H9 (cell line): ENCODE data around the gene ENDOU. TPM values are rescaled to one million over a fixed set of nuclear protein-coding genes. Genes with fewer than 3 reads are reported as not detected.

Experiments used
- DNase-seq: peaks from one replicate; pipeline ENCODE4 v3.0.0-alpha.2; 2017
- H2AFZ ChIP-seq: one replicate; pipeline ENCODE4 v1.6.1; 2013; ENCODE audit warnings: mild to moderate bottlenecking, low read length, control low read depth, moderate library complexity
- H2AK5ac ChIP-seq: 2 replicates; pipeline ENCODE4 v1.6.1; 2013; ENCODE audit warnings: low read length, control low read depth, mixed read lengths; ENCODE audit not compliant: insufficient read length
- H2BK120ac ChIP-seq: one replicate; pipeline ENCODE4 v1.6.1; 2013; ENCODE audit warnings: low read depth, mild to moderate bottlenecking, low read length, control low read depth, inconsistent platforms; ENCODE audit not compliant: poor library complexity, severe bottlenecking
- H2BK12ac ChIP-seq: 2 replicates; pipeline ENCODE4 v1.6.1; 2013; ENCODE audit warnings: low read length, control low read depth, mixed read lengths, low read depth; ENCODE audit not compliant: insufficient read length
- H2BK15ac ChIP-seq: 2 replicates; pipeline ENCODE4 v1.6.1; 2013; ENCODE audit warnings: low read depth, low read length, control low read depth
- H2BK20ac ChIP-seq: one replicate; pipeline ENCODE4 v1.6.1; 2013; ENCODE audit warnings: low read depth, mild to moderate bottlenecking, low read length, control low read depth, inconsistent platforms; ENCODE audit not compliant: poor library complexity, severe bottlenecking
- H2BK5ac ChIP-seq: 2 replicates; pipeline ENCODE4 v1.6.1; 2013; ENCODE audit warnings: low read length, control low read depth, mixed read lengths; ENCODE audit not compliant: insufficient read length
- H3K14ac ChIP-seq: 2 replicates; pipeline ENCODE4 v1.6.1; 2013; ENCODE audit warnings: low read length, control low read depth; ENCODE audit not compliant: insufficient read depth
- H3K18ac ChIP-seq: 2 replicates; pipeline ENCODE4 v1.6.1; 2013; ENCODE audit warnings: low read depth, mild to moderate bottlenecking, mixed read lengths, low read length, control low read depth; ENCODE audit not compliant: insufficient read length
- H3K23ac ChIP-seq: 2 replicates; pipeline ENCODE4 v1.6.1; 2013; ENCODE audit warnings: low read length, control low read depth, mixed read lengths, low read depth; ENCODE audit not compliant: insufficient read length
- H3K23me2 ChIP-seq: 2 replicates; pipeline ENCODE4 v1.6.1; 2013; ENCODE audit warnings: low read depth, mild to moderate bottlenecking, mixed read lengths, low read length, control low read depth; ENCODE audit not compliant: insufficient read length, poor library complexity, severe bottlenecking
- H3K27ac ChIP-seq: 2 replicates; pipeline ENCODE4 v1.5.1; 2013; ENCODE audit warnings: low read length, control low read depth, mixed read lengths, low read depth; ENCODE audit not compliant: insufficient read length
- H3K27me3 ChIP-seq: 2 replicates; pipeline ENCODE4 v1.6.1; 2013; ENCODE audit warnings: low read length, control low read depth, inconsistent platforms; ENCODE audit not compliant: insufficient read depth
- H3K4ac ChIP-seq: 2 replicates; pipeline ENCODE4 v1.6.1; 2013; ENCODE audit warnings: low read depth, mild to moderate bottlenecking, control low read depth, inconsistent platforms, low read length, moderate library complexity
- H3K4me1 ChIP-seq: 2 replicates; pipeline ENCODE4 v1.6.1; 2013; ENCODE audit warnings: low read length, control low read depth, inconsistent platforms; ENCODE audit not compliant: insufficient read depth
- H3K4me2 ChIP-seq: 2 replicates; pipeline ENCODE4 v1.6.1; 2013; ENCODE audit warnings: low read length, control low read depth, mixed read lengths; ENCODE audit not compliant: insufficient read length, insufficient read depth
- H3K56ac ChIP-seq: 2 replicates; pipeline ENCODE4 v1.6.1; 2013; ENCODE audit warnings: low read depth, mild to moderate bottlenecking, mixed read lengths, low read length, control low read depth; ENCODE audit not compliant: insufficient read length
- H3K79me1 ChIP-seq: 2 replicates; pipeline ENCODE4 v1.6.1; 2013; ENCODE audit warnings: low read depth, mild to moderate bottlenecking, moderate library complexity, low read length, control low read depth, inconsistent platforms; ENCODE audit not compliant: insufficient read depth, poor library complexity, severe bottlenecking
- H3K79me2 ChIP-seq: 2 replicates; pipeline ENCODE4 v1.6.1; 2013; ENCODE audit warnings: low read length, control low read depth, inconsistent platforms; ENCODE audit not compliant: insufficient read depth
- H3K9ac ChIP-seq: 2 replicates; pipeline ENCODE4 v1.6.1; 2013; ENCODE audit warnings: low read length, control low read depth, mixed read lengths; ENCODE audit not compliant: insufficient read length; ENCODE audit errors: extremely low read depth
- H3K9me3 ChIP-seq: one replicate; pipeline ENCODE4 v1.6.1; 2013; ENCODE audit warnings: low read depth, low read length, inconsistent platforms; ENCODE audit not compliant: control insufficient read depth
- H3T11ph ChIP-seq: one replicate; pipeline ENCODE4 v1.6.1; 2013; ENCODE audit warnings: mild to moderate bottlenecking, low read length, control low read depth, inconsistent platforms
- H4K20me1 ChIP-seq: one replicate; pipeline ENCODE4 v1.6.1; 2013; ENCODE audit not compliant: control insufficient read depth, insufficient read length, insufficient read depth
- H4K5ac ChIP-seq: 2 replicates; pipeline ENCODE4 v1.6.1; 2013; ENCODE audit warnings: low read depth, mild to moderate bottlenecking, mixed read lengths, low read length, control low read depth; ENCODE audit not compliant: insufficient read length
- H4K8ac ChIP-seq: replicated peaks from 2 replicates; pipeline ENCODE4 v1.6.1; 2013; ENCODE audit warnings: low read length, control low read depth, mixed read lengths, low read depth; ENCODE audit not compliant: insufficient read length
- H4K91ac ChIP-seq: 2 replicates; pipeline ENCODE4 v1.6.1; 2013; ENCODE audit warnings: low read depth, mild to moderate bottlenecking, moderate library complexity, mixed read lengths, low read length, control low read depth; ENCODE audit not compliant: insufficient read length
- H3K27ac Mint-ChIP-seq, 3 experiments: 2 replicates in 2 of 3; 3 replicates in 1 of 3; pipeline ENCODE4 v1.8.0; 2020 to 2021; ENCODE audit warnings: mixed read lengths in 3 of 3, mild to moderate bottlenecking in 1 of 3, moderate library complexity in 1 of 3
- H3K27me3 Mint-ChIP-seq: 2 replicates; pipeline ENCODE4 v1.8.0; 2021; ENCODE audit warnings: low read depth, mild to moderate bottlenecking, moderate library complexity, mixed read lengths
- H3K36me3 Mint-ChIP-seq, 3 experiments: 2 replicates in 2 of 3; 3 replicates in 1 of 3; pipeline ENCODE4 v1.8.0; 2020 to 2021; ENCODE audit warnings: low read depth in 3 of 3, mixed read lengths in 3 of 3; ENCODE audit not compliant: insufficient read depth in 1 of 3
- H3K4me1 Mint-ChIP-seq, 2 experiments: 2 replicates each; pipeline ENCODE4 v1.8.0; 2020; ENCODE audit warnings: mixed read lengths in 2 of 2
- H3K4me3 Mint-ChIP-seq, 2 experiments: 2 replicates in 1 of 2; 3 replicates in 1 of 2; pipeline ENCODE4 v1.8.0; 2020 to 2021; ENCODE audit warnings: mild to moderate bottlenecking in 2 of 2, mixed read lengths in 2 of 2, moderate library complexity in 1 of 2
- H3K9me3 Mint-ChIP-seq, 2 experiments: 2 replicates in 1 of 2; 3 replicates in 1 of 2; pipeline ENCODE4 v1.8.0; 2020; ENCODE audit warnings: mild to moderate bottlenecking in 2 of 2, mixed read lengths in 2 of 2, moderate library complexity in 1 of 2
- WGBS: extraction: QIAGEN DNeasy Blood & Tissue Kit; methylation state at CpG from one replicate; pipeline ENCODE4 v1.1.7; 2013; ENCODE audit warnings: missing lambda C conversion rate, low lambda C conversion rate, mixed read lengths; ENCODE audit not compliant: insufficient read length; ENCODE audit errors: extremely low coverage; 5-methylcytosine and 5-hydroxymethylcytosine counted together
- total RNA-seq: library from RNA; stranded (reverse); gene quantifications from 2 replicates; pipeline ENCODE4 v1.2.1, GENCODE V29; 2021
- TF ChIP-seq, protein P1 (sequence below): fragments of 200-600 bp; sonication (generic); conservative IDR thresholded peaks from 3 replicates; pipeline ENCODE4 v1.8.0; 2021; ENCODE audit warnings: antibody characterized with exemption, mild to moderate bottlenecking

Gene ENDOU
- total RNA-seq, 1 experiment from 2014 or later, result not detected

DNA sequence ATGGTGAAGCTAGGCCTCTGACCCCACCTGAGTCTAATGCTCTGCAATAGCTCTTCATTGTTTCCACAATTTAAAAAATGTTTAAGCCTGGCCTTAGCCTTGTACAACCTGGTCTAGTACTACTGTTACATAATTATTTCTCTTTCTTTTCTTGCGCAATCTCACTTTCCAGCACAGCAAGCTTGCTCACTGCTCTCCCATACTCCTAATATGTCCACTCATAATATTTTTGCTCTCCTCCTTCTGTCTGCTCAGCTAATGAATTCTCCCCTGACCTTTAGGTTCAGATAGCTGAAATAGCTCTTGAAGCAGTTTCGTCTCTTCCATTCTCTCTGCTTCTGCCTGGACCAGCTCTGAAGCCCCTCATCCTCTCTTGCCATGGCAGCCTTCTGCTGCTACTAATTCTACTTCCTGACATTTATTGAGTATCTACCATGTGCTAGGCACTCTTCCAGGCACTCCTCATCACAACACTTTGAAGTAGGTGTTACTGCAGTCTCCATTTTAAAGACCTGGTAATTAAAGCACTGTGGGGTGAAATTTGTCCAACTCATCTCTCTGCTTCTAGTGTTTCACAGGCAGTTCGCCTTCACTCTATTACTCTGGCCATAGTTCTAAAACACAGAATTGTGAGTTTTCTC, 44.9 kb upstream of the ENDOU start:
- H3K79me1 ChIP-seq, result no peaks in the 10 kb centered on the region
- no peak overlapping the region for H3K4me3 Mint-ChIP-seq
- no peak overlapping the region for H4K5ac ChIP-seq
- no peak overlapping the region for H2BK120ac ChIP-seq
- peaks cover 6% of the 10 kb centered on the region for H3K23me2 ChIP-seq
- TF ChIP-seq, protein P1, sequence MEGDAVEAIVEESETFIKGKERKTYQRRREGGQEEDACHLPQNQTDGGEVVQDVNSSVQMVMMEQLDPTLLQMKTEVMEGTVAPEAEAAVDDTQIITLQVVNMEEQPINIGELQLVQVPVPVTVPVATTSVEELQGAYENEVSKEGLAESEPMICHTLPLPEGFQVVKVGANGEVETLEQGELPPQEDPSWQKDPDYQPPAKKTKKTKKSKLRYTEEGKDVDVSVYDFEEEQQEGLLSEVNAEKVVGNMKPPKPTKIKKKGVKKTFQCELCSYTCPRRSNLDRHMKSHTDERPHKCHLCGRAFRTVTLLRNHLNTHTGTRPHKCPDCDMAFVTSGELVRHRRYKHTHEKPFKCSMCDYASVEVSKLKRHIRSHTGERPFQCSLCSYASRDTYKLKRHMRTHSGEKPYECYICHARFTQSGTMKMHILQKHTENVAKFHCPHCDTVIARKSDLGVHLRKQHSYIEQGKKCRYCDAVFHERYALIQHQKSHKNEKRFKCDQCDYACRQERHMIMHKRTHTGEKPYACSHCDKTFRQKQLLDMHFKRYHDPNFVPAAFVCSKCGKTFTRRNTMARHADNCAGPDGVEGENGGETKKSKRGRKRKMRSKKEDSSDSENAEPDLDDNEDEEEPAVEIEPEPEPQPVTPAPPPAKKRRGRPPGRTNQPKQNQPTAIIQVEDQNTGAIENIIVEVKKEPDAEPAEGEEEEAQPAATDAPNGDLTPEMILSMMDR, result no peak
- H4K91ac ChIP-seq, result no peak overlapping the region
- no peak overlapping the region for H3K4ac ChIP-seq
- H2BK12ac ChIP-seq, result no peak overlapping the region
- no peaks in the 10 kb centered on the region for H3K27me3 ChIP-seq
- no peaks in the 10 kb centered on the region for H3K79me2 ChIP-seq
- H3K4me2 ChIP-seq, result no peak overlapping the region
- no peak overlapping the region for H3K9ac ChIP-seq
- DNase-seq, result no peak
- no peak overlapping the region for H3T11ph ChIP-seq
- peaks cover 17% of the 10 kb centered on the region for H3K27me3 Mint-ChIP-seq
- H3K9me3 ChIP-seq, result no peaks in the 10 kb centered on the region
- H2AK5ac ChIP-seq, result no peak overlapping the region
- H3K9me3 Mint-ChIP-seq, result no peaks in the 10 kb centered on the region
- no peak overlapping the region for H2AFZ ChIP-seq
- no peak overlapping the region for H3K18ac ChIP-seq
- no peak overlapping the region for H3K27ac ChIP-seq
- H2BK15ac ChIP-seq, result no peak overlapping the region
- H4K20me1 ChIP-seq, result peaks cover 3% of the 10 kb centered on the region
- no peak overlapping the region for H2BK20ac ChIP-seq
- H2BK5ac ChIP-seq, result no peak overlapping the region
- peaks cover 17 to 18% of the 10 kb centered on the region in 2 experiments for H3K4me1 Mint-ChIP-seq
- H3K36me3 Mint-ChIP-seq, result no peaks in the 10 kb centered on the region; a peak in 1 of 7 replicates
- peaks cover 6% of the 10 kb centered on the region for H3K4me1 ChIP-seq
- H3K27ac Mint-ChIP-seq, result no peak overlapping the region
- whole genome bisulfite sequencing, result no CpG with 5 or more reads among the region's 3 CpGs
- H3K56ac ChIP-seq, result no peak overlapping the region
- no peak overlapping the region for H4K8ac ChIP-seq
- no peak overlapping the region for H3K14ac ChIP-seq
- no peak overlapping the region for H3K23ac ChIP-seq
